DND-41 (cell line): ENCODE measurements around the gene EIF4EBP2.

ENCODE experiments used
- ATAC-seq: fragments of 200-7000 bp; cut with Tn5 transposase; 3 replicates; pipeline ENCODE4 v1.9.1; 2021; ENCODE audit warnings: low read depth; ENCODE audit not compliant: insufficient read depth
- DNase-seq: peaks from one replicate; pipeline ENCODE4 v3.0.0-alpha.2; 2020
- H2AFZ ChIP-seq: 2 replicates; pipeline ENCODE4 v1.6.0; 2012; ENCODE audit warnings: low read depth, low read length
- H3K27ac ChIP-seq: 2 replicates; pipeline ENCODE4 v1.5.1; 2012; ENCODE audit warnings: low read length, inconsistent platforms
- H3K27me3 ChIP-seq: fragments of 200-600 bp; sonication (generic); 2 replicates; pipeline ENCODE4 v1.6.0; 2012; ENCODE audit warnings: low read length, mild to moderate bottlenecking, inconsistent platforms; ENCODE audit not compliant: insufficient read depth, poor library complexity
- H3K36me3 ChIP-seq: 2 replicates; pipeline ENCODE4 v1.5.1; 2012; ENCODE audit warnings: low read length, inconsistent platforms; ENCODE audit not compliant: insufficient read depth
- H3K4me1 ChIP-seq: 2 replicates; pipeline ENCODE4 v1.5.1; 2012; ENCODE audit warnings: mild to moderate bottlenecking, low read length; ENCODE audit not compliant: insufficient read depth
- H3K4me2 ChIP-seq: 2 replicates; pipeline ENCODE4 v1.6.0; 2012; ENCODE audit warnings: mild to moderate bottlenecking, moderate library complexity, low read length, inconsistent platforms; ENCODE audit not compliant: insufficient read depth
- H3K4me3 ChIP-seq, 2 experiments: fragments of 200-600 bp in 1 of 2; shearing (Covaris generic) in 1 of 2; 2 replicates each; pipeline ENCODE4 v1.5.1; 2012 to 2016; ENCODE audit warnings: inconsistent platforms in 2 of 2, low read length in 2 of 2, mild to moderate bottlenecking in 2 of 2, low read depth in 1 of 2, moderate library complexity in 1 of 2
- H3K79me2 ChIP-seq: 2 replicates; pipeline ENCODE4 v1.6.0; 2012; ENCODE audit warnings: low read length, inconsistent platforms; ENCODE audit not compliant: insufficient read depth
- H3K9ac ChIP-seq: 2 replicates; pipeline ENCODE4 v1.6.0; 2012; ENCODE audit warnings: low read depth, mild to moderate bottlenecking, inconsistent platforms, low read length, moderate library complexity
- H3K9me3 ChIP-seq: 2 replicates; pipeline ENCODE4 v1.5.1; 2012; ENCODE audit warnings: low read length, moderate library complexity, mild to moderate bottlenecking, inconsistent platforms; ENCODE audit not compliant: insufficient read depth, severe bottlenecking
- H4K20me1 ChIP-seq: 2 replicates; pipeline ENCODE4 v1.6.0; 2012; ENCODE audit warnings: low read length; ENCODE audit not compliant: insufficient read depth
- CTCF ChIP-seq: IDR thresholded peaks from 2 replicates; pipeline ENCODE4 v1.5.1; 2012; ENCODE audit warnings: borderline replicate concordance, low read length, moderate library complexity, mild to moderate bottlenecking; ENCODE audit not compliant: poor library complexity, severe bottlenecking; ENCODE audit errors: extremely low read depth
- EZH2 ChIP-seq: IDR thresholded peaks from 3 replicates; pipeline ENCODE4 v1.6.1; 2012; ENCODE audit warnings: borderline replicate concordance, low read depth, mild to moderate bottlenecking, moderate library complexity, low read length, inconsistent platforms; ENCODE audit not compliant: severe bottlenecking

The EIF4EBP2 gene

GRCh38 chr10:70368774-70369482, 35.0 kb upstream of the EIF4EBP2 start:
- Histone ChIP-seq H3K4me1 (peaks cover 8% of the 10 kb centered on the region), H4K20me1 (peaks cover 22% of the 10 kb centered on the region), H3K36me3 (peaks cover 36% of the 10 kb centered on the region), H3K4me2 (no peak overlapping the region), H3K9me3 (no peaks in the 10 kb centered on the region), H3K4me3 (no peak overlapping the region), H3K9ac (no peak overlapping the region), H3K27me3 (no peaks in the 10 kb centered on the region), H3K27ac (no peak overlapping the region), H2AFZ (no peak overlapping the region), H3K79me2 (peaks cover 43% of the 10 kb centered on the region)
- DNase-seq (no peak), ATAC-seq (no peak)
- TF ChIP-seq EZH2, result no peak
- TF ChIP-seq CTCF, result no peak

- H3K27me3 ChIP-seq, result no peaks in the 10 kb centered on the region
- H4K20me1 ChIP-seq, result peaks cover 17% of the 10 kb centered on the region
- no peak overlapping the region for H2AFZ ChIP-seq
- no peak overlapping the region for H3K9ac ChIP-seq
- H3K36me3 ChIP-seq, result peaks cover 38% of the 10 kb centered on the region
- peaks cover 41% of the 10 kb centered on the region for H3K79me2 ChIP-seq
- H3K27ac ChIP-seq, result no peak overlapping the region
- TF ChIP-seq CTCF (no peak), EZH2 (no peak)
- H3K4me2 ChIP-seq, result no peak overlapping the region
- no peak overlapping the region for H3K4me3 ChIP-seq
- DNase-seq, result no peak
- H3K4me1 ChIP-seq, result peaks cover 2% of the 10 kb centered on the region; the same call in 1 of the 2 replicates
- H3K9me3 ChIP-seq, result no peaks in the 10 kb centered on the region
- ATAC-seq, result no peak
Observed at GRCh38 chr10:70369498-70370018, 34.4 kb upstream of the EIF4EBP2 start.

GRCh38 chr10:70370766-70371165, 33.2 kb upstream of the EIF4EBP2 start:
- Histone ChIP-seq H3K4me1 (no peaks in the 10 kb centered on the region), H3K9me3 (no peaks in the 10 kb centered on the region), H3K27ac (no peak overlapping the region), H3K27me3 (no peaks in the 10 kb centered on the region), H3K4me2 (no peak overlapping the region), H3K4me3 (no peak overlapping the region), H2AFZ (no peak overlapping the region), H4K20me1 (peaks cover 19% of the 10 kb centered on the region), H3K9ac (no peak overlapping the region), H3K36me3 (peaks cover 50% of the 10 kb centered on the region), H3K79me2 (peaks cover 46% of the 10 kb centered on the region)
- DNase-seq (no peak), ATAC-seq (no peak)
- TF ChIP-seq EZH2 (no peak), CTCF (no peak)
